Measurements from ENCODE around the gene ENDOU.

GRCh38 chr12:47748507-47748828, 23.2 kb upstream of the ENDOU start:
- TF ChIP-seq CTCF (IDR thresholded peaks at IDR 0.05) (no peak), KDM1A (IDR thresholded peaks at IDR 0.05; ENCODE audit: low read depth) (no peak), CHD4 (IDR thresholded peaks at IDR 0.05; ENCODE audit: borderline replicate concordance) (no peak), MYC (IDR thresholded peaks at IDR 0.05; ENCODE audit: borderline replicate concordance, low read length) (no peak), POLR2A (IDR thresholded peaks at IDR 0.05; ENCODE audit: low read length) (no peak), REST (IDR thresholded peaks at IDR 0.05) (no peak), EP300 (IDR thresholded peaks at IDR 0.05) (no peak)

Data from A549 (cell line).